MM.1S (cell line): ENCODE data around the gene OSBP2.

Experiments
- CTCF ChIP-seq: fragments of 300-600 bp; sonication (generic); IDR thresholded peaks from 2 replicates; pipeline ENCODE4 v1.5.1; 2016; ENCODE audit warnings: antibody characterized with exemption, low read length, mixed read lengths
- EZH2 ChIP-seq: fragments of 300-600 bp; sonication (generic); optimal IDR thresholded peaks from 2 replicates; pipeline ENCODE3; 2017; ENCODE audit warnings: low read depth, mild to moderate bottlenecking, antibody characterized with exemption, low read length, mixed read lengths
- EZH2phosphoT487 ChIP-seq: fragments of 300-600 bp; sonication (generic); IDR thresholded peaks from 2 replicates; pipeline ENCODE4 v1.6.1; 2018; ENCODE audit warnings: antibody characterized with exemption, low read length

- TF ChIP-seq EZH2 (no peak), CTCF (no peak), EZH2phosphoT487 (no peak)
Observed at GRCh38 chr22:30749849-30750248, 55.2 kb downstream of the OSBP2 start.
